Fibroblast of skin of scalp (primary cell): Measurements from ENCODE around the gene CPED1.
"Not testable (repeated sequence)": the region's sequence is repeated elsewhere in the genome, so short reads cannot be mapped to it uniquely, and the experiment has no call there.

Experiments used
- DNase-seq: peaks from one replicate; pipeline ENCODE4 v3.0.0-alpha.2; 2013

The CPED1 gene

DNA sequence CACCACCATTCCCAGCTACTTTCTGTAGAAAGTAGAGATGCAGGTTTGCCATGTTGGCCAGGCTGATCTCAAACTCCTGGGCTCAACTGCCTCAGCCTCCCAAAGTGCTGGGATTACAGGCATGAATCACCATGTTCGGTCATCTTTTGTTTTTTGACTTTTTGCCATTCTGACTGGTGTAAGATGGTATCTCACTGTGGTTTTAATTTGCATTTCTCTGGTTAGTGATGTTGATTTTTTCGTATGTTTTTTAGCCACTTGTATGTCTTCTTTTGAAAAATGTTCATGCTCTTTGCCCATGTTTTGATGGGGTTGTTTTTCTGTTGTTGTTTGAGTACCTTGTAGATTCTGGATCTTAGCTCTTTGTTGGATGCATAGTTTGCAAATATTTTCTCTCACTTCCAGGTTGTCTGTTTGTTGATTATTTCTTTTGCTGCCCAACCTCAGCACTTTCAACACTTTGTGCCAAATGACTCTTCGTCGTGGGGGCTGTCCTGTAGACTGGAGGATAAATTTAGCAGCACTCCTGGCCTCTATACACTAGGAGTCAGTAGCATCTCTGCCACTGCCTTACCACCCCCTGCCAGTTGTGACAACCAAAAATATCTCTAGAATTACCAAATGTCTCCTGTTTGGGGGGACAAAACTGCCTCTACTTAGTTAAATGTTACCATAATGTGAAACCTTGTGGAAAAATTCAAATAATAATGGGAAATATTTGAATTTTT lies 6.5 kb upstream of the CPED1 start:
- peak; percentile 83 for DNase-seq

DNA sequence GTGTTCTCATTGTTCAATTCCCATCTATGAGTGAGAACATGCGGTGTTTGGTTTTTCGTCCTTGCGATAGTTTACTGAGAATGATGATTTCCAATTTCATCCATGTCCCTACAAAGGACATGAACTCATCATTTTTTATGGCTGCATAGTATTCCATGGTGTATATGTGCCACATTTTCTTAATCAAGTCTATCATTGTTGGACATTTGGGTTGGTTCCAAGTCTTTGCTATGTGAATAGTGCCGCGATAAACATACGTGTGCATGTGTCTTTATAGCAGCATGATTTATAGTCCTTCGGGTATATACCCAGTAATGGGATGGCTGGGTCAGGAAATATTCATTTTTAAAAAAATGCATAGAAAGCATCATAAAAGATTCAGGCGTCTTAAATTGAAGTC lies 4.9 kb upstream of the CPED1 start:
- DNase-seq, result not testable (repeated sequence)

DNA sequence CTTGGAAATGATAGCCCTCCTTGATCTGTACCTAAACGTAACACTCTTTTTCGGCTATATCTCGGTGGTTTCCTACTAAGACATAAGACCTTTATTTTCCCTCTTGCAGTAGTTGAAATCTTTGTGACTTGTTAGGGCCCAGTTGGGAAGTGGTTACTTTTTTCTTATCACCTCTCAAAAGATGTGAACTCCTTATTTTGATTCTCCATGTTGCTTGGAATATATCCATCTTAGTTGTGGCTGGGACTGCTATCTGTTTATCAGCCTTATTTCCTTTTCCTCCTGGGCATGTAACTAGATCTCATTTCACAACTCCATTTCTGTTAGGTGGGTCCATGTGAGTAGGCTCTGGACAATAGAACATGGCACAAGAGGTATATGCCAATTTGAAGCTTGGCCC lies 4.1 kb upstream of the CPED1 start:
- no peak for DNase-seq

DNA sequence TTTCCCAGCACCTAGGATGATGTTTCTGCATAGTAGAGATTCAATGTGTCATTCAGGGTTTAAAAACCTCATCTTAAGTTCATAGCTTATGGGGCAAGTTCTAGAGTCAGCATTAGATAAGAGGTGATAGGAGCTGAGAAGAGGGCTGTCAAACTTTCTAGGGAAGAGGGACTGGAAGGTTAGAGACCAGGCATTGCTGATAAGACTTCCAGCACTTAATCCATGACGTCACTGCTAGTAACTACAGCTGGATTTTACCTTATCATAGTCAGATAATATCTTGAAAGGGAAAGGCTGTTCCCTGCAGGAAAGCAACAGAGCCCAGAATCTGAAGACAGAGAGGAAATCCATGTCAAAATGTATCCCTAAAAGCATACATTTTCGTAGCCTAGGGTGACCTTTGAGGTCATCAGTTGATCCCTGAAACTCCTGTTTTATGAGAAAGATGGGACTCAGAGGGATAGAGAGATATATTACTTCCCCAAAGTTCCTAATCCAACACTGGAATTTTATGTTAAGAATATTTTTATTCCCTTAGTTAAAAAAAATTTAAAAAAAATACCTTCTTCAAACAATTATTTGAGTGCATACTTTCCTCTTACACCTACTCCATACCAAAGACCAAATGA lies 3.3 kb upstream of the CPED1 start:
- DNase-seq, result no peak

DNA sequence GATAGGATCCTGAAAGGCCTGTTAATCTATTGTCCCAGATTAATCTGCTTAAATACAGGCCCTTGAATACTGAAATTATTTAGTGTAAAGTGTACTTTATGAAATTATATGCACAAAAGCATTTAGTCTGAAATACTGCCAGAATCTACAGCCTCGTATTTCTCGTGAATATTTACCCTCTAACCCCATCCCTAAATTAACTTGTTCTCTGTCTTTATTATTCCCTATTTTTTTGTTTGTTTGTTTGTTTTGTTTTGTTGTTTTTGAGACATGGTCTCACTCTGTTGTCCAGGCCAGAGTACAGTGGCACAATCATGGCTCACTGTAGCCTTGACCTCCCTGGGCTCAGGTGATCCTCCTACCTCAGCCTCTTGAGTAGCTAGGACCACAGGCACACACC lies 2.7 kb upstream of the CPED1 start:
- DNase-seq, result no peak

DNA sequence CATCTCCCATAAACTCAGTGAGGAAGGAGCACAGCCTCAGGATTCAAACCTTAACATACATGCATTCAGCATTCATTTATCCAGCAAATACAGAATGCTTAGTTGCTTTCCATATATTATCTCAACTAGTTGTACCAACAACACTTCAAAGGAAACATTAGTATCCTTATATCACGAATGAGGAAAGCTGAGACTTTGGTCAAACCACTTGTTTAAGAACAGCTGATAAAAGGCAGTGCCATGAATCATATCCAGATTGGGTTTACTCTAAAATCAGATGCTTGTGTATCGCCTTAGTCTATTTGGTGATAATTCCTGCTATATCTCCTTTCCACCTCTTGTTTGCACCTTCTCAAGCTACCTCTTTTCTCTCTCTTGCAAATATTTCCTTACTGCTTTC lies 1.9 kb upstream of the CPED1 start:
- DNase-seq, result no peak

DNA sequence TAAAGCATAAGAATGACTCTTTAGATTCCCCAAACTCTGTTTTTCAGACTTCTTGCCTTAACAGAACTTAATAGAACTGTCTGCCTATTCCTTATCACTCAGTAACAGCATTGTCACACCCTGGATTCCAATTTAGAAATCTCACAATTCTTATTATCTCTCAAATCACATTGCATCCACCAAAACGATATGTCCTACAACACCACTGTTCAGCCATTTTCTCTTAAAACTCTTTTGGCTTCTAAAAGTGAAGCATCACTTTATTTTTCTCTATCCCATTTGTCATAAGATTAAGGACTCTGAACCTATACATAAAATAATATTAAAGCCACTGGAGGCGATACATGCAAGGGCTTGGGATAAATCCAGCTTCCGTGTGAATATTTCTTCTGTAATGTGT lies 1.2 kb upstream of the CPED1 start:
- no peak for DNase-seq

DNA sequence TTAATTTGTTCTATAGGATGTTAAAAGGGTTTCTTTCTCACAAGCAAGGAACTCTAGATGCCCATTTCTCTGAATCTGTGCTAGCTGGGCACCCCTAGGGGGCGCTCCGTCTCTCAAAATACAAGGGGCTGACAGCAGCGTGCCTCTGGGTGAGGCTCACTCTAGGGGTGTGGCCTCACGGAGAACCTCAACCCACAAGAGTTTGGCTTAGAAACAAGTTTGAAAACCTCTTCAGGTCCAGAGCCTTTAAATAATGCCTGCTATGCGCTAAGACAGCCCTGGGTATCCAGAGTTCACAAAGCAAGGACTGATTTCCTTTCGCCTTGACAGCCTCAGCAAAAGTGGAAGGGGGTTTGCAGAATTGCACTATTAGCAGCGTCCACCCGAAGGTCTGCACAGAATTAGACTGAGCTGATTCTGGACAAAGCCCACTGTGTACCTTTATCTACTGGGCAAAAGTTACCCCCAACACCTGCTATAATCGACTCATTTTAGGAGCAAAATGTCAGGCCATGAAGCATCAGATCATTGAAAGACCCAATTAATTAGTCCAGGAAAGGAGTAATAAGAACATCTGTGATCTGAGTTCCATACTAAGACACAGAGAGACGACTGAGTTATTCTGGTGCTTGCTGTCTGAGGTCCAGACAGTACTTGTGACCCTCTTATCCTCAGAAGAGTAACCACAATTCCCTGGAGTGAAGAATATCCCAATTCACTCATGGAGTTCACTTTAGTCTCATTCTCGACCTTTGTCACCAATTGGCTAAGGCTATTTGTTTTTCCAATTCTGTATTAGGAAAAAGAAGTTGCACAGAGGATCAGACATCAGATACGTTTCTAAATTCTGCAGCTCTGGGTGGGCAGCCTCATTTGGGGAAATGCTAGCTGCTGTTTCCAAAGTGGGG lies 574 bp upstream of the CPED1 start:
- peak; percentile 93 for DNase-seq

DNA sequence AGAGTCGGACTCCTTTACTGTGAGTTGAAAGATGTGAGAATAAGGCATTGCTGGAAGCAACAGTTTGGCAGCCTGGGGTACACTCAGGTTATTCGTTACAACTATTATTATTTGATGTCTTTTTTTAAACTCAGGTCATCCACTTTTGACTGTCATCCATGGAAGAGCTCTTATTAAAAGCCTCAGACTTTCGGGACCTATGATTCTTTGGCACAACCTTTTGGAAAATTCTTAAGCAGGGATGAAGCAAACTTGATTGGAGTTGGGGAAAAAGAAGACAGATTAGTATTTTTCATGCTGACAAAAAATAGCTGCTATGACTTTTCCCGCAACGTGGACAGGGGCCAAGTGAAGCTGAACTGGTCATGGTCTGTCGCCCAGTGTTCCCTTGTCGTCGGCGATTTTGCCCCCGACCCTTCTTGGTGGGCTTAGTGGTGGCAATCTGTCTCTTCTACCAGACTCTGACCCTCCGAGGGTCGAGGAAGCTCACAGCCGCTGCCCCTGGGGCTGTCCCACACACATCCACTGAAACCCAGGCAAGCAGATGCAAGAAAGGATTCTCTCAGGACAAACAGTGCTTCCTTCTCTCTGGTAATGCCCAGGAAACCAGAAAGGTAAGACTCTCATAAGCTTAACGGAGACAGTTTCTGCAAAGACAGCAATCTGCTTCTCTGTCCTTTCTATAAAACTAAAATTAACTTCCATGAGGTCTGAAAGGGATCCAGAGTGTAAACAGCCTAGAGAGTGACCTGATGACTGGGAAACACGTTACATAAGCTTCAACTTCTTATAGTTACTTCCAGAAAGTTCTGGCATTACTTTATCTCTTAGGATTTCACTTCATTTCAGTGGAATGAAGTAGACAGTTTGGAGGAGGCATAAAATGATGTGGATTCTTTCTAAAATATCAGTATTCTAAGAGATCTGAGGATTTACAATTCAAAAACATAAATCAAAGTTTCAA lies 1.0 kb downstream of the CPED1 start:
- DNase-seq, result no peak

DNA sequence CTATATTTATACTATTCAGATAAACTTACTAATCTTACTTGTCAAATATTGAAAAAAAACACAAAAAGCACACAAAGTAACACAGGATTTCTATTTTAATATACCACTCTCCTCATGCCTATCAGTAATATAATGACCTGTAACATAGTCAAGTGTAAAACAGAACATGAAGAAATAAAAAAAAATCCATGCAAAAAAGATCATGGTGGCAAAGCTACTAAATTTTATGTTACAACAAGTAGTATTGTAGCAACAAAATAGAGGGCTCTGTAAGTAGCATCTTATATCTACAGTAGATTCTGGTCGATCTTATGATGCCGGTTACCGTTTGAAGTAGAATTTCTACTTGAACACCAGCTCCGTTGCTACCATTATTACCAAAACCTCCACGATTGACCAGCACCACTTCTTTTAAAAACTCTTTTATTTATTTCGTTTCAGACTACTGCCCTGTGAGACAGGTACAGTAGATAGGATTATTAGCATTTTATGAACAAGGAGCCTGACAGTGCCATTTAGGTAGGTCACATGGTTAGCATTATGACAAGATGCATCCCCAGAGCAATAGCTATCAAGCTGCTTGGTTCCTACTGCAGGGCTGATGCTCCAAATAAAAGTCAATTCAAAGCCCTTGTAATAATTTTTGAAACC lies 2.1 kb downstream of the CPED1 start:
- DNase-seq, result peak; percentile 12

DNA sequence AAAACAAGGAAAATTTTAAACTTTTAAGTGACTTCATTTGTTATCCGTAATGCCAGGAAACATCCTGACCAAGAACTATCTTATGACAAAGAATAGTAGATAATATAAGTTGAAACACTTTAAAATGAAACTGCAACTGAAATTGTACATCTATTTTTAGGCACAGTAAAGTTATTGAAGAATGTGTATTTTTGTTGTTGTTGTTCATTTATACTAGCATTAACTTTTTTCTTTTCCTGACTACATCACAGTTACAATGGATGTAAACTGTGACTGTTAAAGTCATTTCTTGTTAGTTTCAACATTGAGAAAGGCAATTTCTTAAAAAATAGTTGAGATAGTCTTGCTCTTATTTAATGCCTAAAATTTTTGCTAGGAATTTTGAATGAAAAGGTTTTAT lies 2.6 kb downstream of the CPED1 start:
- no peak for DNase-seq

DNA sequence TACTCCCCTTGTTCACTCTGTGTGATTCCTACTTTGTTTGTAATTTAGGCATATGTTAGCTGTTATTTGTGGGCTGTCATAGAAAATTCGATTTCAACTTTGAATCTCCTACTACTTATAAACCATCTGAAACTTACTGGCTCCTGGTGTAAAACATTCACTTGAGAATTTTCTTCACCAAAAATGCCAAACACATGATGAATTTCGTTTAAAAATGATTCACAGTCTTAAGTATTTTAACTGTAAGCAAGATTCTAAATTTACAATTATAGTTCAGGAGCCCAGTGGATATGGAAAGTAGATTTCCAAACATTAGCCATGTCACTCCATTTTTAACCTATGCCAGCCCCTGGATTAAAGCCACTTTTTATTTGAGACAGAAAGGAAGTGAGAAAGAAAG lies 3.1 kb downstream of the CPED1 start:
- peak; percentile 80 for DNase-seq

DNA sequence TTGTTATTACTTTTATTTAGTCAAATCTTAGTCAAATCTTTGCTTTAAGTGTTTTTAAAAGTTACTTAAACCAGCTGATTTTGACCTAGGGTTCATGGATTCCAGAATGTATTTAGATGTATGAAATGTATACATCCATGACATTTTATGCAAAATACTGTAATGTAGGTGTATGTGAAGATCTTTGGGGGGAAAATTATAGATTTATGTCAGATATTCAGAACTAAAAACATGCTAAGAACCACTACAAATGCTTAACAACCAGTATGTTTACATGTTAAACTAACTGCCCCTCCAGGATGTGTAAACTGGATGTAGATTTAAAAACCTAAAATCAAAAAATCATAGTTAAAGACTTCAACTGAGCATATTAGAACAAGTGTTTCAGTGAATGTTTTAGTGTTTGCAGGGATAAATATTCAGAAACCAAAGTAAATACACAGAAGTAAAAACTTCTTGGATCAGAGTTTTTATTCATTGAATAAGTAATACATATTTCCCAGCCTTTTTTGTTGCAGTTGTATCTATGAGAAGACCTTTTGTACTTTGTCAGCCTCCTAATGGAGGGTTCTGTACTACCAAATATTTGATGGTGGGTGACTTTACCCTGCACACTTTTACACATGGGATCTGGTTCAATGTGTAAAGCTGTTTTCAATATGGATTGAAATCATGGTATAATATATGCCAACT lies 3.9 kb downstream of the CPED1 start:
- DNase-seq, result no peak

DNA sequence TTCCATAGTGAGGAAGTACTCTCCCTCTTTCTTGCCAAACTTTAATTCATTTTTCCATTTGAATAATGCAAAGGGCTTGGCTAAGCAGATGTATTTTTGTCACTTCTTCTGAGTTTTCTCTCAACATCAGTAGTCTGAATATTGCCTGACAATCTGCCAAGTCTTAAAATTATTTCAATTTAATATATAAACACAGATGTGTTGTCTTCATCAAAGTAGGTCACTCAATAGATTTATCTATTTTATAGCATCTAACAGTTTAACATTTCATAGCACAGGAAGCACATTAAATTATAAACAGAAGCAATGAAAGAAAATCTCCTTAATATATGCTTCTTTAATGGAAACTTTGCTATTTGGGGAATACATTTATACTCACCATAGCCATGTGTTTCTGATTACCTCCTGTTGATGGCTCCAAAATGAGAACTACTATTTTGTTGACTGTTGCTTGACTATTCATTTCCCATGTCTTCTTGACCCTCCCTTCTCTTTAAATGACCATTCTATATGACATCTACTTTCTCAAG lies 4.5 kb downstream of the CPED1 start:
- peak; percentile 37 for DNase-seq

DNA sequence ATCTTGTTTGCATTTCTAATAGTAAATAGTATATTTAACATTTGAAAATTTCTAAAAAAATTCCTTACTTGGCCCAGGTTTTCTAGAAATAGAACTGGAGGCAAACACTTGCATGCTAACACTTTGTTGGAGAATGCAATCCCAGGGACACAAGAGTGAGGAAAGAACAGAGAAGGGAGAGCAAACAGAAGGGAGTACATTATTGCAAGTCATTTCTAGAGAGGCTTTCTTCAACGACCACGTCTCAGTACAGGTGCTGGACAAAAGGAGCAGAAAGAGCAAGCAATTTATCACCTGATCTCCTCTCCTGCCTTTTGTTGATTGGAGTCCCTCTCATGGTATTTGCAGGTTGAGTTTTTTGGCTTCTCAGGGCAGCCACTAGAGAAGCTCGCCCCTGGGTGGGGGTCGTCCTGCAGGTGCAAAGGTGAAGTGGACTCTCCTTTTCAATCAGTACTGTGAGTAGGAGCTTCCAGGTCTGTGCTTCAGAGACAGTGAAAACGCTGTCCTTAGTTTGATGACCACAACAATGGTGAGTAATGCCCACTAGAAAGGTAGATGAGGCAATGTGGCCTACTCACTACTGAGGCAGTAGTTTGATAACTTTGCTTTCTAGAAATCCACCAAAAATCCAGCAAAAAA lies 5.2 kb downstream of the CPED1 start:
- no peak for DNase-seq

DNA sequence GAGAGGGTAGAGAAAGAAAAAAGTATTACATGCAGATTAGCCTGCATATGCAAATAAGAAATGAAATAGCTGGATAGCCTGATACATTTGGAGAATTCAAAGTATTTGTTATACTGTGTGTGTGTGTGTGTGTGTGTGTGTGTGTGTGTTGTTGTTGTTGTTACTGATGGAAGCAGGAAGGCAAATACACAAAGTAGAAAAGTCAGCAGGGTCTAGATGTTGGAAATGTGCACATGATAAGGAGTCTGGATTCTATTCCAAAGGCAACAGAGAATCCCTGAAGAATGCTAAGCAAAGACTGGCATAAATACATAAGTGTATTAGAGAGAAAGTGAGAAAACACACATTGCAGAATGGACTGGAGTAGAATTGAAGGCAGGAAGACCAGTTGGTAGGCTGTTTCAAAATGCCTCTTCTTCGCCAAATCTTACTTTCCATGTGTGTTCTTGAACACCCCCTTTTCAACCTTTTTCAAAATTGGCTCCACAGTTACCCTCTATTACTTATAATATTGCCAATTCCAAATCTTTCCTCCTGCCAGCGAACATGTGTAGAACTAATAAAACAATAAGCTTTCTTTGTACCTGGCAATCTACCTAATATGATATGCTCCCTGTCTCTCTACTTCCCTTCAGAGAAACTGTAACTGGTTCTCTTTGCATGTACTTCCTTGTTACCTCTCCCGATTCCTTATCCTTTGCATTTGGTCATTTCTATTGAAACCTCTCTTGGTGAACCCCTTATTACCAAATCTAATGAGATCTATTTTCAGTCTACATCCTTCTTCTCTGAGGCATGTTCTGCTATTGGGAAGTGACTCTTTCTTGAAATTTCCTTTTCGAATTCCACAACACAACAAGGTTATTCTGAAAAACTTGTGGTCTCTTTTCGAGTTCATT lies 6.2 kb downstream of the CPED1 start:
- DNase-seq, result peak; percentile 7

DNA sequence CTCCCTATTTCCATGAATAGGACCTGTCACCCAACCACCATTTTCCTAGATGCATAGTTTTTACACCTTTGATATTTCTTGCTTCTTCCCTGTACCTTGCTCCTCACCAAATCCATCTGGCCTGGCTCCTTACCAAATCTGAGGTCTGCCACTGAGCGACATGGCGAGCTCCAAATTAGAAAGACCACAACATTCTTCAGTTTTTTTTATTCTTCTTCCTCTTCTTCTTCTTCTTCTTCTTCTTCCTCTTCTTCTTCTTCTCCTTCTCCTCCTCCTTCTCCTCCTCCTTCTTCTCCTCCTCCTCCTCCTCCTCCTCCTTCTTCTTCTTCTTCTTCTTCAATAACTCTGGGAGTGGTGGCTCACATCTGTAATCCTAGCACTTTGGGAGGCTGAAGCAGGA lies 7.1 kb downstream of the CPED1 start:
- DNase-seq, result no peak

DNA sequence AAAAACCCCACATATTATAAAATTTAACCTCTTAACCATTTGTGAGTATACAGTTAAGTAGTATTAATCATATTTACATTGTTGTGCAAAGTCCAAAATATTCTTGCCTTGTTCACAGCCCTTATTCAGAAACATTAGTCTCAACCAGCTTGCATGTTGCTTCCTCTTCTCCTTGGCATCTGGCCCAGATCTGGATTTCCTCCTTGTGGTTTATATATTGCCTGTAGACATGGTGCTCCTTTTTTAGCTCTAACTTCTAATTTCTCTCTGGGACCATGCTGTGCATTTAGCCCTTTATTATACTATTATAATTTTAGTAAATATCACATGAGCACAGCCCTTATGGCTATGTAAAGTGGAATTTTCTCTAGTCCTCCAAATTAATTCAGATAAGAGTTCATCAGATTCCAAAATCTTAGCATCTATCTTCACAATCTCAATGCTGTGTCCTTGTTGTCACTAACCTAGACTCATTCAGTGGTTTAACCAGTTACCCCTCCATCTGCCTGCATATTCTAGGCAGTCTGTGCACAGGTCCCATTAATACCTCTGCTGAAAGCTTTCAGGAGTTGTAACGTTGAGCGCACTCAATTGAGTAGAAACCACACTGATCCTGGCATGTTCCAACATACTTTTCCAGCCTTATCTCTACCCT lies 7.9 kb downstream of the CPED1 start:
- peak; percentile 95 for DNase-seq

DNA sequence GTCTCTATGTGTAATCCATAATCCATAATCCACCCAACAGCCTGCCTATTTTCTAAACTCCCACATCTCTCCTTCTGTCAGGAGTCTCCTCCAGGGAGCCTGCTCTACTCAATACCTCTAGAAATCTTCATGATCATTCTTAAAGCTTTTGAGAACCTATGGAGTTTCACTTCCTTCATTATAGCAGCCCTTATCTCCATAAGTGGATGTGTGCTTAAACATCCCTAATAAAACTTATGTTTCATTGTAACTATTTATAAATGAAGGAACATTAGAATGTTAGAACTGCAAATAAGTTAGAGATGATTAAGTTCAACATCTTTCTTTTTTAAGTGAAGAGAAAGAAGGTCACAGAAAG lies 8.5 kb downstream of the CPED1 start:
- no peak for DNase-seq
